SK-N-SH (cell line): ENCODE results near the gene CRABP1. TPM values are rescaled to one million over a fixed set of nuclear protein-coding genes. Genes with fewer than 3 reads are reported as not detected.

Source experiments
- CTCF ChIA-PET: fragments of 300-600, 350-600 bp; formaldehyde crosslinking; extraction: SDS; loops from one replicate; lab custom pipeline; 2021; lab: Yijun Ruan, JAX
- POLR2A ChIA-PET: fragments of 350-600 bp; sonication (Branson Sonifier 250); formaldehyde crosslinking; extraction: SDS; loops from one replicate; lab custom pipeline; 2020; ENCODE audit warnings: antibody characterized with exemption, inconsistent platforms; lab: Yijun Ruan, JAX
- DNase-seq: peaks from one replicate; pipeline ENCODE4 v3.0.0; 2012
- H2AFZ ChIP-seq: fragments of 200-600 bp; sonication (generic); 2 replicates; pipeline ENCODE4 v1.8.1; 2016; ENCODE audit warnings: antibody characterized with exemption, mild to moderate bottlenecking, low read depth
- H3F3A ChIP-seq: fragments of 200-600 bp; sonication (generic); replicated peaks from 2 replicates; pipeline ENCODE3; 2016; ENCODE audit warnings: antibody characterized with exemption, mild to moderate bottlenecking; ENCODE audit not compliant: insufficient read depth
- H3K27ac ChIP-seq, 2 experiments: fragments of 200-500 bp in 1 of 2; fragments of 200-600 bp in 1 of 2; sonication (Bioruptor generic) in 1 of 2; sonication (generic), shearing (Covaris generic) in 1 of 2; 2 replicates each; pipeline versions ENCODE4 v1.5.1 to v1.6.1; 2014 to 2016; ENCODE audit warnings: low read depth in 2 of 2, inconsistent platforms in 1 of 2, low read length in 1 of 2, mild to moderate bottlenecking in 1 of 2, mixed read lengths in 1 of 2
- H3K27me3 ChIP-seq: fragments of 200-600 bp; sonication (generic), shearing (Covaris generic); 2 replicates; pipeline ENCODE4 v1.6.1; 2016; ENCODE audit warnings: mixed run types; ENCODE audit not compliant: insufficient read depth
- H3K36me3 ChIP-seq, 2 experiments: fragments of 200-500 bp in 1 of 2; fragments of 200-600 bp in 1 of 2; sonication (Bioruptor generic) in 1 of 2; sonication (generic) in 1 of 2; replicated peaks in 1 of 2; 2 replicates each; pipeline versions ENCODE3 to v1.5.1; 2014 to 2016; ENCODE audit warnings: low read length in 1 of 2, mild to moderate bottlenecking in 1 of 2; ENCODE audit not compliant: insufficient read depth in 2 of 2, control insufficient read depth in 1 of 2
- H3K4me1 ChIP-seq, 2 experiments: fragments of 200-500 bp in 1 of 2; fragments of 200-600 bp in 1 of 2; sonication (Bioruptor generic) in 1 of 2; sonication (generic), shearing (Covaris generic) in 1 of 2; 2 replicates each; pipeline versions ENCODE4 v1.5.1 to v1.6.1; 2014 to 2016; ENCODE audit warnings: low read depth in 1 of 2, low read length in 1 of 2, mixed run types in 1 of 2; ENCODE audit not compliant: insufficient read depth in 2 of 2, control insufficient read depth in 1 of 2
- H3K4me2 ChIP-seq: fragments of 200-600 bp; sonication (generic), shearing (Covaris generic); 2 replicates; pipeline ENCODE4 v1.6.1; 2017; ENCODE audit warnings: mixed run types
- H3K4me3 ChIP-seq, 2 experiments: fragments of 200-500 bp in 1 of 2; fragments of 200-600 bp in 1 of 2; sonication (Bioruptor generic) in 1 of 2; sonication (generic), shearing (Covaris generic) in 1 of 2; 2 replicates each; pipeline versions ENCODE4 v1.5.1 to v1.8.1; 2014 to 2016; ENCODE audit warnings: low read depth in 2 of 2, inconsistent platforms in 1 of 2, low read length in 1 of 2, mild to moderate bottlenecking in 1 of 2, mixed read lengths in 1 of 2, moderate library complexity in 1 of 2
- H3K79me2 ChIP-seq: fragments of 200-600 bp; sonication (generic); 2 replicates; pipeline ENCODE4 v1.8.1; 2017; ENCODE audit warnings: mild to moderate bottlenecking; ENCODE audit not compliant: insufficient read depth
- H3K9ac ChIP-seq: fragments of 200-600 bp; sonication (generic); 2 replicates; pipeline ENCODE4 v1.6.1; 2017; ENCODE audit warnings: mixed run types
- H3K9me2 ChIP-seq: fragments of 200-600 bp; sonication (generic); 2 replicates; pipeline ENCODE4 v1.6.1; 2017; ENCODE audit warnings: mixed run types
- H3K9me3 ChIP-seq: fragments of 200-600 bp; sonication (generic); 2 replicates; pipeline ENCODE4 v1.6.1; 2017; ENCODE audit warnings: mixed run types, mild to moderate bottlenecking, moderate library complexity
- H4K20me1 ChIP-seq: fragments of 200-600 bp; sonication (generic); 2 replicates; pipeline ENCODE4 v1.6.1; 2017; ENCODE audit warnings: mild to moderate bottlenecking, mixed run types; ENCODE audit not compliant: insufficient read depth
- ELF1 ChIP-seq: IDR thresholded peaks from 2 replicates; pipeline ENCODE4 v1.4.0; 2012
- EP300 ChIP-seq, 2 experiments: IDR thresholded peaks; 2 replicates each; pipeline versions ENCODE4 v1.4.0 to v1.6.1; 2012; ENCODE audit warnings: borderline replicate concordance in 1 of 2, low read depth in 1 of 2, low read length in 1 of 2
- FOSL2 ChIP-seq: IDR thresholded peaks from 2 replicates; pipeline ENCODE4 v1.4.0; 2012; ENCODE audit warnings: low read depth, mild to moderate bottlenecking, moderate library complexity, borderline replicate concordance
- FOXJ3 ChIP-seq: sonication (generic); formaldehyde crosslinking; IDR thresholded peaks from 2 replicates; pipeline ENCODE4 v1.5.1; 2020; ENCODE audit warnings: mild to moderate bottlenecking, missing genetic modification reagents
- FOXM1 ChIP-seq: IDR thresholded peaks from 2 replicates; pipeline ENCODE4 v1.4.0; 2012; ENCODE audit warnings: low read depth, mild to moderate bottlenecking
- GATA2 ChIP-seq: sonication (generic); formaldehyde crosslinking; IDR thresholded peaks from 2 replicates; pipeline ENCODE4 v1.5.0; 2020; ENCODE audit warnings: mild to moderate bottlenecking, missing genetic modification reagents
- JUND ChIP-seq: IDR thresholded peaks from 2 replicates; pipeline ENCODE4 v1.4.0; 2012
- MXI1 ChIP-seq: IDR thresholded peaks from 2 replicates; pipeline ENCODE4 v1.6.1; 2012; ENCODE audit warnings: mild to moderate bottlenecking, low read depth, low read length, improper control_type of control experiment
- NFIC ChIP-seq: IDR thresholded peaks from 2 replicates; pipeline ENCODE4 v1.4.0; 2012; ENCODE audit warnings: borderline replicate concordance
- POLR2AphosphoS5 ChIP-seq: IDR thresholded peaks from 2 replicates; pipeline ENCODE4 v1.6.1; 2012; ENCODE audit warnings: low read depth, low read length
- RAD21 ChIP-seq: IDR thresholded peaks from 2 replicates; pipeline ENCODE4 v1.6.1; 2012; ENCODE audit warnings: mild to moderate bottlenecking, low read length
- RCOR1 ChIP-seq: fragments of 150-350 bp; IDR thresholded peaks from 2 replicates; pipeline ENCODE4 v1.6.1; 2017; ENCODE audit warnings: antibody characterized with exemption, low read length
- RFX5 ChIP-seq: IDR thresholded peaks from 2 replicates; pipeline ENCODE4 v1.6.1; 2012; ENCODE audit warnings: mild to moderate bottlenecking, improper control_type of control experiment, low read length
- RXRA ChIP-seq: IDR thresholded peaks from 2 replicates; pipeline ENCODE4 v1.4.0; 2012; ENCODE audit warnings: low read depth, mild to moderate bottlenecking, borderline replicate concordance
- SMC3 ChIP-seq: IDR thresholded peaks from 2 replicates; pipeline ENCODE4 v1.6.1; 2012; ENCODE audit warnings: low read depth, low read length, improper control_type of control experiment
- TAF1 ChIP-seq: IDR thresholded peaks from 2 replicates; pipeline ENCODE4 v1.6.1; 2012; ENCODE audit warnings: low read depth, mild to moderate bottlenecking, low read length, moderate library complexity, borderline replicate concordance
- WGBS: methylation state at CpG from one replicate; pipeline ENCODE4 v1.1.6; 2017; ENCODE audit warnings: low lambda C conversion rate; 5-methylcytosine and 5-hydroxymethylcytosine counted together
- polyA plus RNA-seq, 3 experiments: library from polyadenylated mRNA; depleted of rRNA; stranded (reverse); fragments of >200 nt; gene quantifications; 2 replicates each; pipeline ENCODE4 v1.2.3, GENCODE V29; 2012
- TF ChIP-seq, protein P1 (sequence below): IDR thresholded peaks from 2 replicates; pipeline ENCODE4 v1.4.0; 2012; ENCODE audit warnings: low read depth, borderline replicate concordance
- TF ChIP-seq, protein P2 (sequence below): fragments of 150-350 bp; IDR thresholded peaks from 2 replicates; pipeline ENCODE4 v1.6.1; 2016; ENCODE audit warnings: mild to moderate bottlenecking, low read depth, low read length
- TF ChIP-seq, protein P3 (sequence below): fragments of 150-350 bp; IDR thresholded peaks from 2 replicates; pipeline ENCODE4 v1.6.1; 2017; ENCODE audit warnings: antibody characterized with exemption, low read length, low read depth, borderline replicate concordance
- TF ChIP-seq, protein P4 (sequence below): fragments of 200-600 bp; sonication (generic); IDR thresholded peaks from 2 replicates; pipeline ENCODE4 v1.6.1; 2017; ENCODE audit warnings: antibody characterized with exemption, mild to moderate bottlenecking, moderate library complexity

Gene CRABP1
- polyA plus RNA-seq, 1 of the 3 experiments (the other 2 are of a cell fraction), result 1.0 TPM

DNA sequence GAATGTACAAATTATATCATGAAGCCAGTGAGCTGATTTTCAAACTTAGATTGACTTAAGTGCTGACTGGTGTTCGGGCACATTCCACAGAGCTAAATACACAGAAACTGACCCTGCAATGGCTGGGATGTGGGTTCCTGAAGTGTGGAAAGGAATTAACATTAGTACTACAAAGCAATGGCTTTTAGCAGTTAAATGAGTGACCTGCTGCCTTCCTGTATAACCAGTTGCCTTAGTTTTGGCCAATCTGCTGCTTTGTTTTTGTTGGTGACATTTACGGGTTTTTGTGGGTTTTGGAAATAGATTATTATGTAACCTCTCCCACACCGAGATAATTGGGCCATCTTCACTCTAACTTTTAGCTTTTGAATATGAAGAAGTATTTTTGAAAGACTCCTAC is 38.3 kb upstream of the CRABP1 start:
- no peak overlapping the region for H3K9ac ChIP-seq
- H3K79me2 ChIP-seq, result peaks cover 25% of the 10 kb centered on the region
- 60% methylated on average over 3 of the region's 3 CpGs for WGBS
- peak overlapping the region; percentile 27; the same call in 1 of the 2 replicates for H3K4me2 ChIP-seq
- no peaks in the 10 kb centered on the region for H3K9me2 ChIP-seq
- ChIA-PET POLR2A (no interaction called here), CTCF (interaction anchor here (31.8 kb wide), 1 partner anchor 107 kb away, joined by 772 read pairs; no protein-coding TSS in a partner anchor)
- peak overlapping the region in 1 of 2 experiments; percentile 87; a peak in 2 of 4 replicates for H3K27ac ChIP-seq
- TF ChIP-seq RFX5 (no peak), RCOR1 (no peak), JUND (no peak), SMC3 (no peak), EP300 (IDR thresholded peaks at IDR 0.05; ENCODE audit: borderline replicate concordance in 1 of 2, low read depth in 1 of 2, low read length in 1 of 2) (no peak), TAF1 (no peak), MXI1 (no peak), RXRA (no peak), ELF1 (no peak), FOSL2 (no peak), POLR2AphosphoS5 (no peak), FOXJ3 (CRISPR knock-in tag) (no peak), FOXM1 (no peak), GATA2 (CRISPR knock-in tag) (no peak), NFIC (no peak), RAD21 (no peak)
- TF ChIP-seq, protein P1, sequence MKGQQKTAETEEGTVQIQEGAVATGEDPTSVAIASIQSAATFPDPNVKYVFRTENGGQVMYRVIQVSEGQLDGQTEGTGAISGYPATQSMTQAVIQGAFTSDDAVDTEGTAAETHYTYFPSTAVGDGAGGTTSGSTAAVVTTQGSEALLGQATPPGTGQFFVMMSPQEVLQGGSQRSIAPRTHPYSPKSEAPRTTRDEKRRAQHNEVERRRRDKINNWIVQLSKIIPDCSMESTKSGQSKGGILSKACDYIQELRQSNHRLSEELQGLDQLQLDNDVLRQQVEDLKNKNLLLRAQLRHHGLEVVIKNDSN, result no peak
- TF ChIP-seq, protein P2, sequence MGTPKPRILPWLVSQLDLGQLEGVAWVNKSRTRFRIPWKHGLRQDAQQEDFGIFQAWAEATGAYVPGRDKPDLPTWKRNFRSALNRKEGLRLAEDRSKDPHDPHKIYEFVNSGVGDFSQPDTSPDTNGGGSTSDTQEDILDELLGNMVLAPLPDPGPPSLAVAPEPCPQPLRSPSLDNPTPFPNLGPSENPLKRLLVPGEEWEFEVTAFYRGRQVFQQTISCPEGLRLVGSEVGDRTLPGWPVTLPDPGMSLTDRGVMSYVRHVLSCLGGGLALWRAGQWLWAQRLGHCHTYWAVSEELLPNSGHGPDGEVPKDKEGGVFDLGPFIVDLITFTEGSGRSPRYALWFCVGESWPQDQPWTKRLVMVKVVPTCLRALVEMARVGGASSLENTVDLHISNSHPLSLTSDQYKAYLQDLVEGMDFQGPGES, result no peak
- TF ChIP-seq, protein P3, sequence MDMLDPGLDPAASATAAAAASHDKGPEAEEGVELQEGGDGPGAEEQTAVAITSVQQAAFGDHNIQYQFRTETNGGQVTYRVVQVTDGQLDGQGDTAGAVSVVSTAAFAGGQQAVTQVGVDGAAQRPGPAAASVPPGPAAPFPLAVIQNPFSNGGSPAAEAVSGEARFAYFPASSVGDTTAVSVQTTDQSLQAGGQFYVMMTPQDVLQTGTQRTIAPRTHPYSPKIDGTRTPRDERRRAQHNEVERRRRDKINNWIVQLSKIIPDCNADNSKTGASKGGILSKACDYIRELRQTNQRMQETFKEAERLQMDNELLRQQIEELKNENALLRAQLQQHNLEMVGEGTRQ, result no peak
- TF ChIP-seq, protein P4, sequence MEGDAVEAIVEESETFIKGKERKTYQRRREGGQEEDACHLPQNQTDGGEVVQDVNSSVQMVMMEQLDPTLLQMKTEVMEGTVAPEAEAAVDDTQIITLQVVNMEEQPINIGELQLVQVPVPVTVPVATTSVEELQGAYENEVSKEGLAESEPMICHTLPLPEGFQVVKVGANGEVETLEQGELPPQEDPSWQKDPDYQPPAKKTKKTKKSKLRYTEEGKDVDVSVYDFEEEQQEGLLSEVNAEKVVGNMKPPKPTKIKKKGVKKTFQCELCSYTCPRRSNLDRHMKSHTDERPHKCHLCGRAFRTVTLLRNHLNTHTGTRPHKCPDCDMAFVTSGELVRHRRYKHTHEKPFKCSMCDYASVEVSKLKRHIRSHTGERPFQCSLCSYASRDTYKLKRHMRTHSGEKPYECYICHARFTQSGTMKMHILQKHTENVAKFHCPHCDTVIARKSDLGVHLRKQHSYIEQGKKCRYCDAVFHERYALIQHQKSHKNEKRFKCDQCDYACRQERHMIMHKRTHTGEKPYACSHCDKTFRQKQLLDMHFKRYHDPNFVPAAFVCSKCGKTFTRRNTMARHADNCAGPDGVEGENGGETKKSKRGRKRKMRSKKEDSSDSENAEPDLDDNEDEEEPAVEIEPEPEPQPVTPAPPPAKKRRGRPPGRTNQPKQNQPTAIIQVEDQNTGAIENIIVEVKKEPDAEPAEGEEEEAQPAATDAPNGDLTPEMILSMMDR, result no peak
- peaks cover 15 to 31% of the 10 kb centered on the region in 2 experiments for H3K4me1 ChIP-seq
- DNase-seq, result no peak
- H3K36me3 ChIP-seq, result no peaks in the 10 kb centered on the region
- H3F3A ChIP-seq, result peaks cover 37% of the 10 kb centered on the region
- no peak overlapping the region for H3K4me3 ChIP-seq
- H4K20me1 ChIP-seq, result no peaks in the 10 kb centered on the region
- H2AFZ ChIP-seq, result no peak overlapping the region
- no peaks in the 10 kb centered on the region for H3K9me3 ChIP-seq
- H3K27me3 ChIP-seq, result no peaks in the 10 kb centered on the region
